AG09309 (cell line): ENCODE data around the gene KDM3A.
"Not testable (repeated sequence)": the region's sequence is repeated elsewhere in the genome, so short reads cannot be mapped to it uniquely, and the experiment has no call there.

Experiments used
- DNase-seq: peaks from one replicate; pipeline ENCODE4 v3.0.0-alpha.2; 2010; ENCODE audit warnings: low read depth
- H3K4me3 ChIP-seq: 2 replicates; pipeline ENCODE4 v1.5.1; 2011; ENCODE audit warnings: mild to moderate bottlenecking, low read depth, low read length, moderate library complexity; ENCODE audit not compliant: control insufficient read depth
- TF ChIP-seq, protein P1 (sequence below): IDR thresholded peaks from 2 replicates; pipeline ENCODE4 v1.5.1; 2011; ENCODE audit warnings: mild to moderate bottlenecking, low read depth, low read length, inconsistent platforms; ENCODE audit not compliant: insufficient read depth, control insufficient read depth; ENCODE audit errors: missing control alignments

The KDM3A gene

GRCh38 chr2:86490245-86490644, 49.1 kb downstream of the KDM3A start:
- no peak for DNase-seq
- TF ChIP-seq, protein P1, sequence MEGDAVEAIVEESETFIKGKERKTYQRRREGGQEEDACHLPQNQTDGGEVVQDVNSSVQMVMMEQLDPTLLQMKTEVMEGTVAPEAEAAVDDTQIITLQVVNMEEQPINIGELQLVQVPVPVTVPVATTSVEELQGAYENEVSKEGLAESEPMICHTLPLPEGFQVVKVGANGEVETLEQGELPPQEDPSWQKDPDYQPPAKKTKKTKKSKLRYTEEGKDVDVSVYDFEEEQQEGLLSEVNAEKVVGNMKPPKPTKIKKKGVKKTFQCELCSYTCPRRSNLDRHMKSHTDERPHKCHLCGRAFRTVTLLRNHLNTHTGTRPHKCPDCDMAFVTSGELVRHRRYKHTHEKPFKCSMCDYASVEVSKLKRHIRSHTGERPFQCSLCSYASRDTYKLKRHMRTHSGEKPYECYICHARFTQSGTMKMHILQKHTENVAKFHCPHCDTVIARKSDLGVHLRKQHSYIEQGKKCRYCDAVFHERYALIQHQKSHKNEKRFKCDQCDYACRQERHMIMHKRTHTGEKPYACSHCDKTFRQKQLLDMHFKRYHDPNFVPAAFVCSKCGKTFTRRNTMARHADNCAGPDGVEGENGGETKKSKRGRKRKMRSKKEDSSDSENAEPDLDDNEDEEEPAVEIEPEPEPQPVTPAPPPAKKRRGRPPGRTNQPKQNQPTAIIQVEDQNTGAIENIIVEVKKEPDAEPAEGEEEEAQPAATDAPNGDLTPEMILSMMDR, result no peak
- H3K4me3 ChIP-seq, result no peak overlapping the region

DNA sequence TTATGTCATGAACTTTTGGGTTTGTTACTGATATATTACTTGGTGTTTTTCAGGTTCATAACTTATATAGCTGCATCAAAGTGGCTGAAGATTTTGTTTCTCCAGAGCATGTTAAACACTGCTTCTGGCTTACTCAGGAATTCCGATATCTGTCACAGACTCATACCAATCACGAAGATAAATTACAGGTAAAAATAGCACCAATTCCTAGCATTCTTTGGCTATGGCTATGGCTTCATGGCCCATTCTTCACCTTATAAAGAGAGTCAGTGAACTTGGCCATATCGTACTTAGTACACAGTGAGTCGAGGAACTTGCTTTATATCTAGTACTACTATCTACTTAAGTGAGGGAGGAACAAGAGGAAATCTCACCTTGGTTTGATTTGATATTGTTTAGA, 49.9 kb downstream of the KDM3A start:
- no peak overlapping the region for H3K4me3 ChIP-seq
- no peak for DNase-seq
- TF ChIP-seq, protein P1, result no peak

DNA sequence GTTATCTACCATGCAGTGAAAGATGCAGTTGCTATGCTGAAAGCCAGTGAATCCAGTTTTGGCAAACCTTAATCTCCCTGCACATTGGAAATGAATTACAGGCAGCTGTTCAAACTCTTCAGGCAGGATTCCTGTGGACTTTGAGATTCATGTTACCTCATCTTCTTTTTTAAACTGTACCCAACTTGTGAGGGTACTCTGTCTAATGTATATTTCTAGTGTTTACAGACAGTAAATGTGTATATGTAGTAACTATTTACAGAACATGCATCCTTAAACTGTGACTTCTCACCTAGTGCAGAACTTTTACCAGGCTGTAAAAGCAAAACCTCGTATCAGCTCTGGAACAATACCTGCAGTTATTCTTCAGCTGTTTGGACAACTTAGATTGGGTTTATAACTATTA, 50.9 kb downstream of the KDM3A start:
- H3K4me3 ChIP-seq, result no peak overlapping the region
- DNase-seq, result no peak
- TF ChIP-seq, protein P1, result no peak

DNA sequence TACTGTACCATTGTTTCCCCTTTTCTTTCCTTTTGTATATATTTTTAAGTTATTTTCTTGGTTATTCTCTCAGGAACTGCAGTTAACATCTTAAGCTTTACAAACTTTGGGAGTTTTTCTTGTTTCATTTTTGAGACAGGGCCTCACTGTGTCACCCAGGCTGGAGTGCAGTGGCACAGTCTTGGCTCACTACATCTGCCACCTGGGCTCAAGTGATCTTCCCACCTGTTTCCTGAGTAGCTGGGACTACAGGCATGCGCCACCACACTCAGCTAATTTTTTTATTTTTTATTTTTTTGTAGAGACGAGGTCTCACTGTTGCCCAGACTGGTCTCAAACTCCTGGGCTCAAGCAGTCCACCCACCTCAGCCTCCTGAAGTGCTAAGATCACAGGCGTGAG, 55.2 kb downstream of the KDM3A start:
- not testable (repeated sequence) for H3K4me3 ChIP-seq, DNase-seq

DNA sequence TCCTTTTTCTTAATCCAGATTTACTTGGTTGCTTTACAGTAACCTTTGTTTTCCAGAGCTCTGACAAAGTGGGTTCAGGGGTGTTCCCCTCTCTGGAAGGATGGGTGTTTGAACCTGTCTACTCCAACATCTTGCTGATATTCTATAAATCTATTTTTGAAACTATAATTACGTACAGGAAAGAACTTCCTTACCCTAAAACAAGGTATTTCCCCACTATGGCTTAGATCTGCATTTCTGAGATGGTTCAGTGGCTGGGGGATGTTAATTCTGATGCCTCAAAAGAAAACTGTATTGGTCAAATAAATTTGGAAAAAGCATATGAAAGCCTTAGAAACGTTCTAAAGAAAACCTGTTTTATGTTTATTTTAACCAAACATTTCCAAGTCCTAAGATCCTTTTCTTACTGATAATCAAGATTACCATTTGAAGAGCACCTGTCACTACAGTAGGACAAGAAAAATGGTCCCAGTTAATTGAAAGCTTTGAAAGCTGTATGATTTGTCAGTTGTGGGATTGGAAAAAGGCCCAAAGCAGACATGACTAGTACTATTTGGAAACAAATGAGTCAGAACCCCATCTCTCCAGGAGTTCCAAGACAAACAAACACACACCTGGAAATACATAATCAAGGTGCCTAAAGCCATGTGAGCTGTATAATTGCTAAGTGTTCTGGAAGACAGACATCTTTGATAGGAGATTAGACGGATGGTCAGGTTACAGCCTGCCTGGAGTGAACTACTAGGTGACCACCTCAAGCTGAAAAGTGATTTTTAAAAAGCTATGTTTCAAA, 57.5 kb downstream of the KDM3A start:
- DNase-seq, result no peak
- H3K4me3 ChIP-seq, result no peak overlapping the region
- TF ChIP-seq, protein P1, result no peak

DNA sequence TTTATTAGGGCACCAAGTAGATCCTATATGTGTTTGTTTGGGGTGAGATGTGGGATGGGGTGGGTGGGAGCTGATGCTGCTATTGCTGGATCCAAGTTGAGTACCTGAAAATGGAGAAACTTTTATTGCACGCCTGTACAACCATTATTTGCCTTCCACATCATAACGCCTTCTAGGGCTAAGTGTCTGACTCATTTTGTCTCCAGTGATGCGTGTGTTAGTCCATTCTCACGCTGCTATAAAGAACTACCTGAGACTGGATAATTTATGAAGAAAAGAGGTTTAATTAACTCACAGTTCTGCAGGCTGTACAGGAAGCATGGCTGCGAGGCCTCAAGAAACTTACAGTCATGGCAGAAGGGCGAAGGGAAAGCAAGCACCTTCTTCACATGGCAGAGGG, 58.2 kb downstream of the KDM3A start:
- DNase-seq, result no peak
- TF ChIP-seq, protein P1, result no peak
- no peak overlapping the region for H3K4me3 ChIP-seq

DNA sequence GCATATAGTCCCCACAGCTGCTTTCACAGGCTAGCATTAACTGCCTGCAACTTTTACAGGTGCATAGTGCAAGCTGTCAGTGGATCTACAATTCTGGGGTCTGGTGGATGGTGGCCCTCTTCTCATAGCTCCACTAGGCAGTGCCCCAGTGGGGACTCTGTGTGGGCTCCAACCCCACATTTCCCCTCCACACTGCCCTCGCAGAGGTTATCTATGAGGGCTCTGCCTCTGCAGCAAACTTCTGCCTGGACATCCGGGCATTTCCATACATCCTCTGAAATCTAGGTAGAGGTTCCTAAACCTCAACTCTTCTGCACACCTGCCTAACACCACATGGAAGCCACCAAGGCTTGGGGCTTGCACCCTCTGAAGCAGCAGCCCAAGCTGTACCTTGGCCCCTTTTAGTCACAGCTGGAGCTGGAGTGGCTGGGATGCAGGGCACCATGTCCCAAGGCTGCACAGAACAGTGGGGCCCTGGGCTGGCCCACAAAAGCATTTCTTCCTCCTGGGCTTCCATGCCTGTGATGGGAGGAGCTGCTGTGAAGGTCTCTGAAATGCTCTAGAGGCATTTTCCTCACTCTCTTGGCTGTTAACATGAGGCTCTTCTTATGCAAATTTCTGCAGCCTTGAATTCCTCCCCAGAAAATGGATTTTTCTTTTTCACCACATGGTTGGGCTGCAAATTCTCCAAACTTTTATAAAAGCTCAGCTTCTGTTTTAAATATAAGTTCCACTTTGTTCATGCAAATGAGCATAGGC, 59.3 kb downstream of the KDM3A start:
- no peak overlapping the region for H3K4me3 ChIP-seq
- TF ChIP-seq, protein P1, result no peak
- DNase-seq, result no peak
